GM23338 (cell line): Measurements from ENCODE around the gene SENP3.

Experiments used
- POLR2AphosphoS5 ChIP-seq: IDR thresholded peaks from 2 replicates; pipeline ENCODE4 v1.6.1; 2016; ENCODE audit warnings: antibody characterized with exemption, low read depth
- TF ChIP-seq, protein P1 (sequence below), 2 experiments: fragments of 200-600 bp in 1 of 2; sonication (generic) in 1 of 2; conservative IDR thresholded peaks; 2 replicates each; pipeline versions ENCODE4 v1.5.1 to v1.6.1; 2016 to 2017; ENCODE audit warnings: antibody characterized with exemption in 2 of 2, low read depth in 2 of 2, mild to moderate bottlenecking in 2 of 2, moderate library complexity in 1 of 2

GRCh38 chr17:7541074-7541621, 20.6 kb upstream of the SENP3 start:
- no peak for TF ChIP-seq POLR2AphosphoS5
- TF ChIP-seq, protein P1, sequence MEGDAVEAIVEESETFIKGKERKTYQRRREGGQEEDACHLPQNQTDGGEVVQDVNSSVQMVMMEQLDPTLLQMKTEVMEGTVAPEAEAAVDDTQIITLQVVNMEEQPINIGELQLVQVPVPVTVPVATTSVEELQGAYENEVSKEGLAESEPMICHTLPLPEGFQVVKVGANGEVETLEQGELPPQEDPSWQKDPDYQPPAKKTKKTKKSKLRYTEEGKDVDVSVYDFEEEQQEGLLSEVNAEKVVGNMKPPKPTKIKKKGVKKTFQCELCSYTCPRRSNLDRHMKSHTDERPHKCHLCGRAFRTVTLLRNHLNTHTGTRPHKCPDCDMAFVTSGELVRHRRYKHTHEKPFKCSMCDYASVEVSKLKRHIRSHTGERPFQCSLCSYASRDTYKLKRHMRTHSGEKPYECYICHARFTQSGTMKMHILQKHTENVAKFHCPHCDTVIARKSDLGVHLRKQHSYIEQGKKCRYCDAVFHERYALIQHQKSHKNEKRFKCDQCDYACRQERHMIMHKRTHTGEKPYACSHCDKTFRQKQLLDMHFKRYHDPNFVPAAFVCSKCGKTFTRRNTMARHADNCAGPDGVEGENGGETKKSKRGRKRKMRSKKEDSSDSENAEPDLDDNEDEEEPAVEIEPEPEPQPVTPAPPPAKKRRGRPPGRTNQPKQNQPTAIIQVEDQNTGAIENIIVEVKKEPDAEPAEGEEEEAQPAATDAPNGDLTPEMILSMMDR (conservative IDR thresholded peaks at IDR 0.05; ENCODE audit: low read depth in 2 of 2), result no peak
